ENCODE data around the gene NCAM1. TPM values are rescaled to one million over a fixed set of nuclear protein-coding genes. Genes with fewer than 3 reads are reported as not detected.
A peak's percentile ranks its signal among the peaks of the same experiment; 100 is the strongest.
"Not testable (repeated sequence)": the region's sequence is repeated elsewhere in the genome, so short reads cannot be mapped to it uniquely, and the experiment has no call there.

NCAM1 gene
- not detected in 2 replicates for total RNA-seq

GRCh38 chr11:112961146-112961668 is at the start of gene NCAM1:
NCAM1 (plus strand) TSS chr11:112961420.
- Mint-ChIP-seq H3K9me3 (no peaks in the 10 kb centered on the region), H3K27ac (no peak within 1 kb of the TSS), H3K4me3 (peak within 1 kb of the TSS; percentile 82), H3K27me3 (ENCODE audit: insufficient read depth) (peaks cover 71% of the 10 kb centered on the region), H3K4me1 (ENCODE audit: low read depth) (peaks cover 19% of the 10 kb centered on the region), H3K36me3 (ENCODE audit: low read depth) (peaks cover 4% of the 10 kb centered on the region)
- intact Hi-C loops (cut with micrococcal nuclease), result loop anchor here (5.0 kb wide), 1 partner anchor 326 kb away; no protein-coding TSS in a partner anchor
- DNase-seq (ENCODE audit: low spot score), result peak; percentile 1

- Mint-ChIP-seq H3K9me3 (no peaks in the 10 kb centered on the region), H3K27ac (no peak overlapping the region), H3K4me3 (no peak overlapping the region), H3K4me1 (ENCODE audit: low read depth) (no peaks in the 10 kb centered on the region), H3K36me3 (ENCODE audit: low read depth) (no peaks in the 10 kb centered on the region), H3K27me3 (ENCODE audit: insufficient read depth) (peaks cover 2% of the 10 kb centered on the region)
- intact Hi-C loops (cut with micrococcal nuclease), result no loop called here
- no peak for DNase-seq (ENCODE audit: low spot score)
Observed at GRCh38 chr11:112922606-112923005, 38.6 kb upstream of the NCAM1 start.

GRCh38 chr11:112924836-112925235 is 36.4 kb upstream of the NCAM1 start:
- H3K27ac Mint-ChIP-seq; H3K9me3 Mint-ChIP-seq; intact Hi-C loops (cut with micrococcal nuclease); H3K4me1 Mint-ChIP-seq (ENCODE audit: low read depth); H3K4me3 Mint-ChIP-seq; H3K27me3 Mint-ChIP-seq (ENCODE audit: insufficient read depth); H3K36me3 Mint-ChIP-seq (ENCODE audit: low read depth); DNase-seq (ENCODE audit: low spot score): not testable (repeated sequence)

GRCh38 chr11:112925516-112926310 is 35.5 kb upstream of the NCAM1 start:
- Mint-ChIP-seq H3K4me1 (ENCODE audit: low read depth) (no peaks in the 10 kb centered on the region), H3K36me3 (ENCODE audit: low read depth) (no peaks in the 10 kb centered on the region), H3K27me3 (ENCODE audit: insufficient read depth) (no peaks in the 10 kb centered on the region), H3K9me3 (no peaks in the 10 kb centered on the region), H3K4me3 (no peak overlapping the region), H3K27ac (no peak overlapping the region)
- intact Hi-C loops (cut with micrococcal nuclease), result no loop called here
- DNase-seq (ENCODE audit: low spot score), result no peak

- Mint-ChIP-seq H3K4me1 (ENCODE audit: low read depth) (no peaks in the 10 kb centered on the region), H3K4me3 (no peak overlapping the region), H3K27me3 (ENCODE audit: insufficient read depth) (no peaks in the 10 kb centered on the region), H3K36me3 (ENCODE audit: low read depth) (no peaks in the 10 kb centered on the region), H3K9me3 (no peaks in the 10 kb centered on the region), H3K27ac (no peak overlapping the region)
- no peak for DNase-seq (ENCODE audit: low spot score)
- intact Hi-C loops (cut with micrococcal nuclease), result no loop called here
Observed at GRCh38 chr11:112928136-112928535, 33.1 kb upstream of the NCAM1 start.

GRCh38 chr11:112929432-112929831 is 31.8 kb upstream of the NCAM1 start:
- DNase-seq (ENCODE audit: low spot score), result no peak
- H3K9me3 Mint-ChIP-seq, result no peaks in the 10 kb centered on the region
- no peaks in the 10 kb centered on the region for H3K36me3 Mint-ChIP-seq (ENCODE audit: low read depth)
- no peaks in the 10 kb centered on the region for H3K4me1 Mint-ChIP-seq (ENCODE audit: low read depth)
- intact Hi-C loops (cut with micrococcal nuclease), result no loop called here
- H3K27ac Mint-ChIP-seq, result no peak overlapping the region
- no peak overlapping the region for H3K4me3 Mint-ChIP-seq
- H3K27me3 Mint-ChIP-seq (ENCODE audit: insufficient read depth), result no peaks in the 10 kb centered on the region

- DNase-seq (ENCODE audit: low spot score), result no peak
- Mint-ChIP-seq H3K27ac (no peak overlapping the region), H3K4me3 (no peak overlapping the region), H3K27me3 (ENCODE audit: insufficient read depth) (peaks cover 6% of the 10 kb centered on the region), H3K9me3 (no peaks in the 10 kb centered on the region), H3K4me1 (ENCODE audit: low read depth) (no peaks in the 10 kb centered on the region), H3K36me3 (ENCODE audit: low read depth) (no peaks in the 10 kb centered on the region)
- intact Hi-C loops (cut with micrococcal nuclease), result loop anchor here (10.0 kb wide), 1 partner anchor 347 kb away; no protein-coding TSS in a partner anchor
Observed at GRCh38 chr11:112931703-112932102, 29.5 kb upstream of the NCAM1 start.

- H3K27ac Mint-ChIP-seq, result no peak overlapping the region
- H3K27me3 Mint-ChIP-seq (ENCODE audit: insufficient read depth), result peaks cover 10% of the 10 kb centered on the region
Observed at GRCh38 chr11:112932593-112932992, 28.6 kb upstream of the NCAM1 start.

GRCh38 chr11:112933970-112934369 is 27.2 kb upstream of the NCAM1 start:
- H3K36me3 Mint-ChIP-seq (ENCODE audit: low read depth), result no peaks in the 10 kb centered on the region
- no peaks in the 10 kb centered on the region for H3K4me1 Mint-ChIP-seq (ENCODE audit: low read depth)
- H3K27ac Mint-ChIP-seq, result no peak overlapping the region
- intact Hi-C loops (cut with micrococcal nuclease), result loop anchor here (10.0 kb wide), 1 partner anchor 349 kb away; no protein-coding TSS in a partner anchor
- no peaks in the 10 kb centered on the region for H3K9me3 Mint-ChIP-seq
- peaks cover 10% of the 10 kb centered on the region for H3K27me3 Mint-ChIP-seq (ENCODE audit: insufficient read depth)
- DNase-seq (ENCODE audit: low spot score), result no peak
- H3K4me3 Mint-ChIP-seq, result no peak overlapping the region

More at GRCh38 chr11:112932593-112932992, 28.6 kb upstream of the NCAM1 start:
- no peak for DNase-seq (ENCODE audit: low spot score)
- intact Hi-C loops (cut with micrococcal nuclease), result loop anchor here (10.0 kb wide), 1 partner anchor 348 kb away; no protein-coding TSS in a partner anchor
- Mint-ChIP-seq H3K4me3 (no peak overlapping the region), H3K4me1 (ENCODE audit: low read depth) (no peaks in the 10 kb centered on the region), H3K36me3 (ENCODE audit: low read depth) (no peaks in the 10 kb centered on the region), H3K9me3 (no peaks in the 10 kb centered on the region)

- H3K9me3 Mint-ChIP-seq, result no peaks in the 10 kb centered on the region
- H3K36me3 Mint-ChIP-seq (ENCODE audit: low read depth), result no peaks in the 10 kb centered on the region
- peaks cover 9% of the 10 kb centered on the region for H3K27me3 Mint-ChIP-seq (ENCODE audit: insufficient read depth)
- no peak for DNase-seq (ENCODE audit: low spot score)
- H3K27ac Mint-ChIP-seq, result no peak overlapping the region
- intact Hi-C loops (cut with micrococcal nuclease), result no loop called here
- no peaks in the 10 kb centered on the region for H3K4me1 Mint-ChIP-seq (ENCODE audit: low read depth)
- H3K4me3 Mint-ChIP-seq, result no peak overlapping the region
Observed at GRCh38 chr11:112941104-112941503, 20.1 kb upstream of the NCAM1 start.

GRCh38 chr11:112942966-112943643 is 18.1 kb upstream of the NCAM1 start:
- H3K4me1 Mint-ChIP-seq (ENCODE audit: low read depth), result no peaks in the 10 kb centered on the region
- peaks cover 7% of the 10 kb centered on the region for H3K27me3 Mint-ChIP-seq (ENCODE audit: insufficient read depth)
- no peak overlapping the region for H3K4me3 Mint-ChIP-seq
- no peak overlapping the region for H3K27ac Mint-ChIP-seq
- no peaks in the 10 kb centered on the region for H3K9me3 Mint-ChIP-seq
- intact Hi-C loops (cut with micrococcal nuclease), result no loop called here
- no peaks in the 10 kb centered on the region for H3K36me3 Mint-ChIP-seq (ENCODE audit: low read depth)
- DNase-seq (ENCODE audit: low spot score), result no peak

- Mint-ChIP-seq H3K27me3 (ENCODE audit: insufficient read depth) (peaks cover 7% of the 10 kb centered on the region), H3K36me3 (ENCODE audit: low read depth) (no peaks in the 10 kb centered on the region), H3K27ac (no peak overlapping the region), H3K4me3 (no peak overlapping the region), H3K4me1 (ENCODE audit: low read depth) (no peaks in the 10 kb centered on the region), H3K9me3 (no peaks in the 10 kb centered on the region)
- DNase-seq (ENCODE audit: low spot score), result no peak
- intact Hi-C loops (cut with micrococcal nuclease), result no loop called here
Observed at GRCh38 chr11:112946866-112947265, 14.4 kb upstream of the NCAM1 start.

Measured in activated T-helper 1 cell treated with anti-CD3 and anti-CD28 coated beads, Interleukin-12 subunit alpha, Interleukin-12 subunit beta, Interleukin-2, Interleukin-4 antibody, amounts not matched to agents 30 ng/mL and 10 ng/mL and 1 ng/mL, durations not matched to agents 14 hours and 24 hours and 36 hours (primary cell).